ENCODE results near the gene FOXD1.
"Not testable (repeated sequence)": the region's sequence is repeated elsewhere in the genome, so short reads cannot be mapped to it uniquely, and the experiment has no call there.

The FOXD1 gene

DNA sequence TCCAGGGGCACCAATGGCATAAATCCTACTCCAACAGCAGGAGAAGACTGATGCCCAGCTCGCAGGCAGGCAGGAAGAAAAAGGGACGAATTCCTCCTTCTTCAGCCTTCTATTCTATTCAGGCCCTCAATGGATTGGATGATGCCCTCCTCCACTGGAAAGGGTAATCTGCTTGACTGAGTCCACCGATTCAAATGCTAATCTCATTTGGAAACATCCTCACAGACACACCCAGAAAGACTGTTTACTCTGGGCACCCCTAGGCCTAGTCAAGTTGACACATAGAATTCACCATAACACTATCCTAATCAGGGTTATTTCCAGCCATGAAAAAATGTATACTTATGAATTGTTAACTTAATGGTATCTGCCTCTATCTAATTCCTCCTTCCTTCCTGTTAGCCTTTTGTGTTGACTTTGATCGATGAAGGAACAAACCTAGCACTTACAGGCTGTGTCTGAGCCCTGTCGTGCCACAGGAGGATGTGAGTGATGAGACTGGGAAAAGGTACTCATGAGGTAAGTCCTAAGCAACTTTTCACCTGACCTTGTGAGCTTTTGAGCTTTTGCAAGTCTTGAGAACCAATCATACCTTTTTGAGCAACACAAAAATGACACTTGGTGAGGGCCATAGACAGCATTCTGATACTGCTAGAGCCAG, 36.5 kb downstream of the FOXD1 start:
- no peak for DNase-seq

DNA sequence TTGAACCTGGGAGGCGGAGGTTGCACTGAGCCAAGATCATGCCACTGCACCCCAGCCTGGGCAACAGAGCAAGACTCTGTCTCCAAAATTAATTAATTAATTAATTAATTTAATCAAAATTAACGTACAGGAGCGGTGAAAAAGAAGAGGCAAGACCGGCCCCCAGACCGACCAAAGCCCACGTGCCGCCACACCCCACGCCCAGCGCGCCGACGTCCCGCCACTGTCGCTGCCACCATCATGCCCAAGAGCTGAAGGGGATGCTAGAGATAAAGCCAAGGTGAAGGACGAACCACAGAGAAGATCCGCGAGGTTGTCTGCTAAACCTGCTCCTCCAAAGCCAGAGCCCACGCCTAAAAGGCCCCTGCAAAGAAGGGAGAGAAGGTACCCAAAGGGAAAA, 38.6 kb downstream of the FOXD1 start:
- DNase-seq = not testable (repeated sequence)

DNA sequence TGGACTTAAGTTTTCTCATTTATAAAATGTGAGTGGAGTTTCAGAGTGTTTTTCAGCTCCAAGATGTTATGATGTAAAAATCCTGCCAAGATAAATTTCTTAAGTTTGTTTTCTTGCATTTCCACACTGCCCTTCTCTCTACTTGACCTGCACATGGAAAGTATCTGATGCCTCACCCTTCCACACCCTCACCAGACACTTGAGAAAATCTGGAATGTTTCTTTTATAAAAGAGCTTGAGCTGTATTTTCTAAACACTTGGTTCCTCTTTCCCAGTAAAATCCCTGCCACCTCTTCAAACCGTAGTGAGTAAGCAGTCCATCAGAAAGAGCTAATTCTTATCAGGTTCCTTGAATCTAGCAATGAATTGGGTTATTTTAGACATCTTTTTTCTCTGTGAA, 42.9 kb downstream of the FOXD1 start:
- no peak for DNase-seq

DNA sequence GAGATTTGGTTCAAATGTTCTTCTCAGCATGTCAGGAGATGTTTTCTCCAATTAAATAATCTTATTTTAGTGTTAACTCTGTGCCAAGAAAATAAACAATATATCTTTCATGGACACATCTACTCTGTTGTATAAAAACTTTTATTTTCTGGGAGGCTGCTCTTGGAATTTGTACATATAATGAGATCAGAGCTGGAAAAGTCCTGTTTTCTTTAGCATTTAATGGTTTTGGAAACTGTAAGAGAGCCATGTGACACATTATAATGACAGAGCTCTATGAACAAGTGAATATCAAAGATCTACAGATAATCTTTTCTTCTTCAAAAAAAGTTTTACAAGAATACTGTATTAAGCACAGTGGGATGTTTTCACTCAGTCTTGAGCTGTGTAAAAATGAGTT, 48.8 kb downstream of the FOXD1 start:
- DNase-seq = no peak
